ENCODE measurements around the gene PPP1R15B. TPM values are rescaled to one million over a fixed set of nuclear protein-coding genes. Genes with fewer than 3 reads are reported as not detected.

The PPP1R15B gene
- total RNA-seq, 2 experiments from 2014 or later: 78.6 to 79.9 TPM

GRCh38 chr1:204448344-204448964, 36.8 kb upstream of the PPP1R15B start:
- Mint-ChIP-seq H3K4me1 (peaks cover 27% of the 10 kb centered on the region), H3K9me3 (no peaks in the 10 kb centered on the region), H3K4me3 (no peak overlapping the region), H3K27ac (no peak overlapping the region), H3K36me3 (peaks cover 20% of the 10 kb centered on the region), H3K27me3 (no peaks in the 10 kb centered on the region)
- DNase-seq: no peak

- peaks cover 17% of the 10 kb centered on the region for H3K36me3 Mint-ChIP-seq
- peaks cover 20% of the 10 kb centered on the region for H3K4me1 Mint-ChIP-seq
- H3K27ac Mint-ChIP-seq: peak overlapping the region; percentile 34
These were observed 36.1 kb upstream of the PPP1R15B start for GRCh38 chr1:204447736-204448135.

DNA sequence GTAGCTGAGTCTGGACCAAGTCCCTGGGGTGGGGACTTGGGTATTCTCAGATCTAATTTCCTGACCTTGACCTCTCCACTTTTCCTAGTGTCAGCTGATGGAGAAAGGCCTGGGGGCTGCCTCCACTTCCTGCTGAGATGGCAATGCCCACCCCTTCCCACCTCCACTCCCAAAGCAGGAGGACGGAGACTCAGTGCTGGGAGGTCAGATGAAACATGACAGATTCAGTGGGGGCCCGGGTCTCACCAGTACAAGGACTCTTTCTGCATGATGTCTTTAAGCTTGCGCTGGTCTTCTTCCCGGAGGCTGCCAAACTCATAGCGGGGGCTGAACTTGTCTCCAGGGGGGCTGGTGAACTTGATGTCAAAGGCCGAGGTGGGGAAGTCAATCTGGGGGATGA, 35.6 kb upstream of the PPP1R15B start:
- Mint-ChIP-seq H3K36me3 (peaks cover 17% of the 10 kb centered on the region), H3K27ac (no peak overlapping the region), H3K4me3 (no peak overlapping the region), H3K27me3 (no peaks in the 10 kb centered on the region), H3K9me3 (no peaks in the 10 kb centered on the region), H3K4me1 (peaks cover 17% of the 10 kb centered on the region)
- no peak for DNase-seq

More at GRCh38 chr1:204447736-204448135, 36.1 kb upstream of the PPP1R15B start:
- Mint-ChIP-seq H3K27me3 (no peaks in the 10 kb centered on the region), H3K9me3 (no peaks in the 10 kb centered on the region), H3K4me3 (no peak overlapping the region)
- no peak for DNase-seq

DNA sequence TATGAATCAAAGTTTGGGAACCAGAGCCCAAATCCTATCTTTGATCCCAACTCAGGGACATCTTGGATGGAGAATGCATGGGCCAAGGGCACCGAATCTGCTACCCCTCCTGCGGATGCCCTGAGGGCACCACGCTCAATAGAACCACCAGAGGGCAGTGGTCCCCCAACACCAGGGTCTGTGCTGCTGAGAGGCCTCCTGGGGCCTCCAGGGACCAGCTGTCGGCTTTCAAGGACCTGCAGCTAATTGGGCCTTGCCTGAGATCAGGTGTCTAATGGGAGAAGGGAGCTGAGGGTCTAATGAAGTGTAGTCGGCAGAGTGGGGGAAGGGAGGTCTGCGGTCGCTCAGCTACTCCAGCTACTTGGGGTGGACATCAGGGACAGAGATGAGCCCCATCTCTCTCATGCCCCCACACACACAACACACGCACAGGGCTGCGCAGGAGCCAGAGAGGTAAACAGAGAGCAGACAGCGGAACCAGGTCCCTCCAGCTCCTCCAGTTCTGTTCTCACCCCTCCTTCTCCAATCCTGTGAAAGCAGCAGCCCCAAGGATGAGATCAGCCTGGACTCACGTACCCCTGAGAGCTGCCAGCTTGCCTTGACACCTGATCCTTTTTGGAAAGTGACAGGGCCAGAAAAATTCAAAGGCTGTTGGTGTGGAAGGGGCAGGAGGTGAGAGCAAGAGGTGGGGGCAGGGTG, 34.9 kb upstream of the PPP1R15B start:
- no peaks in the 10 kb centered on the region for H3K9me3 Mint-ChIP-seq
- H3K4me3 Mint-ChIP-seq: no peak overlapping the region
- H3K36me3 Mint-ChIP-seq: peaks cover 17% of the 10 kb centered on the region
- no peaks in the 10 kb centered on the region for H3K27me3 Mint-ChIP-seq
- H3K4me1 Mint-ChIP-seq: peaks cover 12% of the 10 kb centered on the region
- peak overlapping the region; percentile 26 for H3K27ac Mint-ChIP-seq
- DNase-seq: peak; percentile 74

DNA sequence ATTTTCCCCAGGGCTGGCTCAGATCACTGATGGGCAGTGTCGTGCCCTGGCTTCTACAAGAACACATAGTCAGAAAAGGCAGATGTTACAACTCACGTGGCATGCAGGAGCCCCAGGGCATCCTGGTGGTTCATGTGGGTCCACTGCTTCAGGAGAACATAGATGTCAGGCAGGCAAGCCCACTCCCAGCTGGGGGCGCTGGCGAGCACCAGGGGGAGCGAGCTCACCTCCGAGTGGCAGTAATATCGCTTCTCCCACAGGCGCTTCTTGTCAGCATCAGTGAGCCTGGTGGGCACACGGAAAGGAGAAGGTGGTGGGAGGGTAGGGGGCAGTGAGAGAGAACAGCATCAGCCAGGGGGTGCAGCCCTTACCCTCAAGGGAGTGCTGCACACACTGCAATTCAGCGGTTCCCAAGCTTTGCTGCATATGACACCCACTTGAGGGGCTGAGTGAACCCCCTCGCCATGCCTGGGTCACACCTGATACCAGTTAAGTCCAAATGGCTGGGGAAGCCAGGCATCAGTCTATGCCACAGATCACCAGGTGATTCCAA, 34.3 kb upstream of the PPP1R15B start:
- DNase-seq: peak; percentile 62
- H3K4me3 Mint-ChIP-seq: no peak overlapping the region
- H3K9me3 Mint-ChIP-seq: no peaks in the 10 kb centered on the region
- H3K27ac Mint-ChIP-seq: no peak overlapping the region
- peaks cover 10% of the 10 kb centered on the region for H3K4me1 Mint-ChIP-seq
- no peaks in the 10 kb centered on the region for H3K27me3 Mint-ChIP-seq
- H3K36me3 Mint-ChIP-seq: peaks cover 15% of the 10 kb centered on the region

- Mint-ChIP-seq H3K4me1 (peaks cover 4% of the 10 kb centered on the region), H3K4me3 (no peak overlapping the region), H3K27me3 (no peaks in the 10 kb centered on the region), H3K36me3 (peaks cover 15% of the 10 kb centered on the region), H3K27ac (no peak overlapping the region), H3K9me3 (no peaks in the 10 kb centered on the region)
- no peak for DNase-seq
These were observed 32.4 kb upstream of the PPP1R15B start for GRCh38 chr1:204443871-204444581.

DNA sequence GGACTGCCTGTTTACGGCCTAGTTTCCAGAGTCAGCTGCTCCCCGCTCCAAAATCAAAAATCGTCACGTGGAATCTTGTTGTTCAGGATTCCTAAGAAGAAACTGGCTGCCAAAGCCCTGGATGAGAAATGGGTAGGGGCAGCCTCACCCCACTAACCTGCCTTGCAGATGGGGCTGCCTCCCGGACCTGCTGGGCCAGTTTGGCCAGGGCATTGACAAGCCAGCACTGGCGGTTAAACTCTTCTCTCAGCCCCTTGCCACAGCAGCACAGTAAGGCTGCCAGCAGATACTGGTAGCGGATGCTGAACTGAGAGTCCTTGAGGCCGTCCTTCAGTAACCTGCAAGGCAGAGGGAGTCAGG, 31.6 kb upstream of the PPP1R15B start:
- H3K9me3 Mint-ChIP-seq: no peaks in the 10 kb centered on the region
- peaks cover 7% of the 10 kb centered on the region for H3K4me1 Mint-ChIP-seq
- peaks cover 15% of the 10 kb centered on the region for H3K36me3 Mint-ChIP-seq

DNA sequence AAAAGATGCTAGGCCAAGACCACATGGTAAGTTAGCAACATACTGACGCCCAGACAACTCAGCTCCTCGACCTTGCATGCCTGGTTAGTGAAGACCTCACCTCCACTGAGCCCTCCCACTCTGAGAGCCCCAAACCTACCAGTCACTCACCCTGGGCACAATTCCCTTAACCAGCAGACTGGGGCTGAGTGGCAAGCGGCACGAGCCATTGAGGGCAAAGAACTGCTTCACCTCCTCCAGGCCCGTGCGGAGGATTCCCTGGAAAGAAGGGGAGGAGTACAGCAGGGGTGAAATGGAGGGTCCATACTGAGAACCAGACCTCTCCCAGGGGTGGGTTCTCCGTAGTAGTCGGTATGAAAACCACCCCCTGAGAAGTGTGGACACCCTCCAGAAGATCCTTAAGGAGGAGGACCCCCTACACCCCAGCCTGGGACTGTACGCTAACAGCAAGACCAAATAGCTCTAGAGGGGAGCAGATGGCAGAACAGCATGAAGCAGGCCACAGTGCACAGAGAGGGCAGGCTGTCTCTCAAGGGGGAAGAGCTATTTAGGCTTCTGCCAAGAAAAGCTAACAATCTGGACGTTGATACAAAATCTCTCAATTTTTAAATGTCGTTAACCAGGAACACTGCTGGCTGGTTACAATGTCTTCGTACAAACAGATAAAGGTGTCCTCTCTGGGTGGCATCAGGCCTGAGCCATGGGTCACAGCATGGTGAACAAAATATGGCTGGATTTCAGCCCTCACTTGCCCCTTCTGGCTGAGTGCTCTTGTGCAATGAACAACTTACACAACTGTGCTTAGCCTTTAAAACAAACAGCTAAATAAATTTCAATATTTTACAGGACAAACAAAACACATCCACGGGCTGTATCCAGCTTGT, 31.0 kb upstream of the PPP1R15B start:
- peaks cover 13% of the 10 kb centered on the region for H3K36me3 Mint-ChIP-seq
- H3K4me3 Mint-ChIP-seq: no peak overlapping the region
- DNase-seq: no peak
- H3K4me1 Mint-ChIP-seq: peaks cover 7% of the 10 kb centered on the region
- H3K27me3 Mint-ChIP-seq: no peaks in the 10 kb centered on the region
- H3K9me3 Mint-ChIP-seq: no peaks in the 10 kb centered on the region
- H3K27ac Mint-ChIP-seq: no peak overlapping the region

More for the DNA sequence above, 31.6 kb upstream of the PPP1R15B start:
- DNase-seq: no peak
- Mint-ChIP-seq H3K27me3 (no peaks in the 10 kb centered on the region), H3K27ac (no peak overlapping the region), H3K4me3 (no peak overlapping the region)

GRCh38 chr1:204441558-204441957, 29.9 kb upstream of the PPP1R15B start:
- H3K27me3 Mint-ChIP-seq: no peaks in the 10 kb centered on the region
- H3K4me1 Mint-ChIP-seq: peaks cover 6% of the 10 kb centered on the region
- H3K36me3 Mint-ChIP-seq: peaks cover 12% of the 10 kb centered on the region
- H3K27ac Mint-ChIP-seq: no peak overlapping the region
- DNase-seq: no peak
- no peaks in the 10 kb centered on the region for H3K9me3 Mint-ChIP-seq
- H3K4me3 Mint-ChIP-seq: no peak overlapping the region

DNA sequence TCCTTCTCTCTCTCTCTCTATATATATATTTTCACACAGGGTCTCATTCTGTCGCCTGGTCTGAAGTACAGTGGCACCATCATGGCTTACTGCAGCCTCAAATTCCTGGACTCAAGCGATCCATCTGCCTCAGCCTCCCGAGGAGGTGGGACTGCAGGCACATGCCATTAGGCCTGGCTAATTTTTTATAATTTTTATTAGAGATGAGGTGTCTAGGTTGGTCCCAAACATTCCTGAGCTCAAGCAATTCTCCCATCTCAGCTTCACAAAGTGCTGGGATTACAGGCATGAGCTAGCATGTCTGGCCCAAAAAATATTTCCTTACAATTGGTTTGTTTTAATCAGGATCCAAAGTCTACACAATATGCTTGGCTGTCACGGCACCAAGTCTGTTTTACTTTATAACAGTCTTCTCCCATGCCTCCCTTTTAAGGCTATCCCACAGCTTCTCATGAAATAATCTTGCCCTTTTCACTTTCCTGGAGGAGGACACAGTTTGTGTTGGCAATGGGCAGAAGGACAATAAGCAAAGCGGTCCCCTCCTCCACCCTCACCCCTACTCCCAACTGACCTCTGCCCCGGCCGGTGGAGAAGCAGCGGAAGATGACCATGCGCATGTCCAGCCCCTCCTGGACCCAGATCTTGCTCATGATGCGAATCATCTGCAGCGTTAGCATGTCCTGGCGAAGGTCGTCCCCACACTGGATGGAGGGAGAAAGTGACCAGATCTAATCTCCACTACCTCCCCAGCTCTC, 28.2 kb upstream of the PPP1R15B start:
- peaks cover 3% of the 10 kb centered on the region for H3K4me1 Mint-ChIP-seq
- H3K27ac Mint-ChIP-seq: no peak overlapping the region
- no peak for DNase-seq
- H3K36me3 Mint-ChIP-seq: peaks cover 7% of the 10 kb centered on the region
- no peaks in the 10 kb centered on the region for H3K27me3 Mint-ChIP-seq
- no peak overlapping the region for H3K4me3 Mint-ChIP-seq
- H3K9me3 Mint-ChIP-seq: no peaks in the 10 kb centered on the region

DNA sequence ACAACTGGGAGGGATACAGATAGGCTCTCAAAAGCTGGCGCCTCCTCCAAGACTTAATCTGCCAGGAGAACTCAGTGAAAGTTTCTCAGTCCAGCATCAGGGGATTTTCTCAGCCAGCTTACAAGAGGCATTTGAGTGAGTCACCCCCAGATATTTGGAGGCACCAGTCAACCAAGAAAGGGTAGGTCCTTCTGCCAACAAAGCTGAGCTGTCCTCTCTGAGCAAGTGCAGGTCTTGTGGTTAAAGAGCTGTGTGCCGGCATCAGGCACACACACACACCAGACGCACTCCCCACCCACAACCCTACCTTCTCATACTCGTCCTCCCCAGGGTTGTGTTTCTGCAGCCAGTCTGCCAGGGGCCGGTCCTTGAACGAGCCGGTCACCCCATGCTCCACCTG, 27.0 kb upstream of the PPP1R15B start:
- DNase-seq: no peak

GRCh38 chr1:204437796-204438570, 26.4 kb upstream of the PPP1R15B start:
- Mint-ChIP-seq H3K4me3 (no peak overlapping the region), H3K27me3 (no peaks in the 10 kb centered on the region), H3K9me3 (no peaks in the 10 kb centered on the region), H3K36me3 (no peaks in the 10 kb centered on the region), H3K4me1 (peaks cover 3% of the 10 kb centered on the region), H3K27ac (no peak overlapping the region)
- DNase-seq: no peak

More for the DNA sequence above, 27.0 kb upstream of the PPP1R15B start:
- no peak overlapping the region for H3K4me3 Mint-ChIP-seq
- no peaks in the 10 kb centered on the region for H3K36me3 Mint-ChIP-seq
- no peak overlapping the region for H3K27ac Mint-ChIP-seq
- H3K9me3 Mint-ChIP-seq: no peaks in the 10 kb centered on the region
- peaks cover 3% of the 10 kb centered on the region for H3K4me1 Mint-ChIP-seq
- no peaks in the 10 kb centered on the region for H3K27me3 Mint-ChIP-seq

DNA sequence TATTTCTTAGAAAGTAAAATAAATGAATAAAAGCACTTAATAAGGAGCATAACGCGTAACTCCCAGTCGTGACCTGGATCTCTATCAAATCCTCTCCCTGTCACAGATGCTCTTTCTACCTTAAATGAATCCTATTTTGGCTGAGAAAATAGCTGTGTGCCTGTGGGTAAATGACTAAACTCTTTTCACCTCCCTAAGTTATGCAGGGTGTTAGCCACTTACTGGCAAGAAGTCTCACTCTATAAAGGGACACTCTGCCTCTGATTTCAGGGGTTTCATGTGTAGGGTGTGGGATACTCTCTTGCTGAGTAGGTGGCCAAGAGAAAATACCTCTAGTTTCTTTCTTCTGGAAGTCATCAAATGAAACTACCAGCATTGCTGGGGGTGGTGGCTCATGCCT, 24.3 kb upstream of the PPP1R15B start:
- Mint-ChIP-seq H3K9me3 (no peaks in the 10 kb centered on the region), H3K4me1 (peaks cover 6% of the 10 kb centered on the region), H3K36me3 (peaks cover 8% of the 10 kb centered on the region), H3K4me3 (no peak overlapping the region), H3K27me3 (no peaks in the 10 kb centered on the region), H3K27ac (no peak overlapping the region)
- no peak for DNase-seq
